Islet of Langerhans (tissue), 1 donor: Measurements from ENCODE around the gene SLN.

Experiments
- FAIRE-seq: peaks from one replicate; lab custom pipeline; 2011; peaks lifted over from hg19 to GRCh38; lab: Jason Lieb, UNC

SLN gene

DNA sequence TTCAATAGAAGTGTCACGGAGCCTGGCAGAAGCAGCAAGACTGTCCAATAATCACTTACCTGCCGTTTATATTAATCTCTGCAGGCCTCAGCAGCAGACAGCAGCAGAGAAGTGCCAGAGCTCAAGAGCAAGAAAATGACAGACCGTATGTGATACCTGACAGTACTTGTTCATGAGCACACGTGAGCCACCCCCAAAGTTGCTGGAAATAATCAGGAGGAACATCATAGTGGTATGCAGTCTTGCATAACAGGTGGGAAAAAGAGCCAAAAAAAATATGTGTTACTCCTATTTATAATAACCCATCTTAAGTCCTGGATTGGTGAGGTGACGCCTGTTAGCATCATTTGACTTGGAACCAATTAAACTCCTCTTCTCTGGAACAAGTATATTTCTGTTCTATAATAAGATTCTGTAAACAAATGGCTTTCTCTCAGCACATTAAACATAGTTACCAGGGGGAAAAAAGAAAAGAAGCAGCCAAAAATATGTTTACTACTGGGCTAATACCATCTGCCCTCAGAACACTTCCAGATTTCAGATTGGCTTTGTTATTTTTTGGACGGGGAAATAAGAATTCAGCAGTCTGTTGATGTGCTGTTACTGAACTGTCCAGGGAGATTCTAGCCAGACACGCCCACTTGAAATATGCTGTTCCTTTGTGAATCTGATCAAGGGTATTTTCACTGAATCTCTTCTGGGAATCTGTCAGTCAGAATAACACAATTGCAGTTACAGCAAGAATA lies 7.9 kb upstream of the SLN start:
- no peak for FAIRE-seq

DNA sequence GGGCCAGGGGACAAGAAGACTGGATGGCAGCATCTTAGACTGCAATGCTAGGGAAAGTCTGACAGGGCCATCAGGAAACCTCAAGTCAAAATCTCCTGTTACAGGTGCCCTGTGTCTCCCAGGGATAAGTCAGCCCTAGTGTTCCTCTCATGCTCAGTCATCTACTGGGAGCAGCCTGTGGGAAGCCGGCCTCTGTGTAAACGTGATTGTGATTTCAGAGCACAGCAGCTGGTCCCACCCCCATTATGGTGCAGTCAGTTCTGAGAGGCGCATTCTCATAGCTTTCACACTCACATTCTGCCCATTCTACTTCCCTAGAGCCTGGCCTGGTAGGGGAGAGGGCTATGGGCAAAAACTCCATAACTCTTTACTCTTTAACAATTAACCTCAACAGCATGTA lies 7.2 kb upstream of the SLN start:
- FAIRE-seq: no peak

DNA sequence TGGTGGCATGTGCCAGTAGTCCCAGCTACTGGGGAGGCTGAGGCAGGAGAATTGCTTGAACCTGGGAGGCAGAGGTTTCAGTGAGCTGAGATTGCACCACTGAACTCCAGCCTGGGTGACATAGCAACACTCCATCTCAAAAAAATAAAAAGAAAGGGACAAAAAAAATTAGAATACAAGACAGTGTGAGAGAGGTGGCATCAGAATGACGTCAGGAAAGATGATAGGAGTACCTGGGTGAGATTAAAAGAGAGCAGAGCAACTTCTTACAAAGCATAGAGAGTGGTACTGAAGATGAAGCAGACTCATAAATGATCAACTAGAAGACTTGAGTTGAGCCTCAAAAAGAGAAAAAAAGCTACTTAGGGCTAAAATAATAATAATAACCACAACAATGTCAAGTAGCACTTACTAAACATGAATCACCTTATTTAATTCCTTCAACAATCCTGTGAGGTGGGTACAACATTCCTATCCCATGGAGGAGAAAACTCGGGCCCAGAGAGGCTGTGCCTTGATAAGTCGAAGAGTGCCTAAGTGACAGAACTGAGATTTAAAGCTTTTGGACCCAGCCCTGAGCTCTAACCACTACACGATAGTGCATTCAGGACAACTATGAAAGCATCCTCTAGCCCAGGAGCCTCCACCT lies 5.2 kb upstream of the SLN start:
- FAIRE-seq: no peak

DNA sequence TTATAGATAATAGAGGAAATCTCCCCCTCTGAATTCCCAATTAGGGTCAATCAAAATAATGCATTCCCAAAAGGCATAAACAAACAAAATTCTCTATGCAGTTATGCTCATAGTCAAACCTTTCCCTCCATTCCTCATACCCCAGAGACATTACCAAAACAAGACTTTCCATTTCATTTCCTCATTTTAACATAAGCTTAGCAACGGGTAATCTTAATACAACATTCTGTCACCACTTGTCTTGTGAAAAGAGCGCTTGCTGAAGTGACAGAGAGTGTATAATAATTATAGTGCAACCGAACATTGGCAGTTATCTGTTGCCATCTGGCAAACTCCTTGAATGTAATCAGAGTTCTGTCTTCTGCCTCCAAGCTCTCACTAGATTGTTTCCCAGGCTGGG lies 1.2 kb upstream of the SLN start:
- no peak for FAIRE-seq

DNA sequence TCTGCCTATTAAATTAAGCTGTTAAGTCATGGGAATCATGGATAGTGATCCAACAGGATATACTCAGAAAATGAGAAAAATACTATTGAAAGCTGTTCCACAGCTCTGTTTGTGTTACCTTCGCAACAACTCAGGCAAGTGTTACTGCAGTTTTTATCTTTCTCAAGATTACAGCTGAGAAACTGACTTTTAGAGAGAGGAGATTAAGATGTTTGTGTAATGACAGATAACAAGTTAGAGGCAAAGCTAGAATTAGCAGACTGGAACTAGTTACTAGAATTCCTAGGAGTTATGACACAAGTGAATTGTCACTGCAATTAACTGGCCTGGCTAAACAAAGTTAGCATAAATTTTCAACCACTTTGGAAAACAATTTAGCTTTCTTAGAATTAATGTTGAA lies 1.6 kb downstream of the SLN start:
- FAIRE-seq: no peak

DNA sequence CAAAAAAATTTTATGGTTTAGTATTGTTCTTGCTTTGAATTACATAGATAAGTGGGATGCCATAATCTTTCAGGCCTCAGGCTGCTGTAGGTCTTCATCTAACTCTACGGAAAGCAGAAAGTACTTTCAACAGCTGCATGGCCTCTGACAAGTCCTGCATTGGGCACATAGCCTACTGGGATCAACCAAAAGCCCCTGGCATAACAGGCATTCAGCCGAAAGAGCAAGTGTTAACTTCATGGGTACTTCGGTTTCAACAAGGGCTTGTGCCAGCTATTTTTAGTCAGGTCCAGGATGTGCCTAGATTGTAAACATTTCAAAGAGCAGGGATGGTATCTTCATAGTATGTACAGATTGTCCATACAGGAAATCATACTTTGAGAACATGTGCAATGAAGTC lies 3.1 kb downstream of the SLN start:
- FAIRE-seq: no peak

DNA sequence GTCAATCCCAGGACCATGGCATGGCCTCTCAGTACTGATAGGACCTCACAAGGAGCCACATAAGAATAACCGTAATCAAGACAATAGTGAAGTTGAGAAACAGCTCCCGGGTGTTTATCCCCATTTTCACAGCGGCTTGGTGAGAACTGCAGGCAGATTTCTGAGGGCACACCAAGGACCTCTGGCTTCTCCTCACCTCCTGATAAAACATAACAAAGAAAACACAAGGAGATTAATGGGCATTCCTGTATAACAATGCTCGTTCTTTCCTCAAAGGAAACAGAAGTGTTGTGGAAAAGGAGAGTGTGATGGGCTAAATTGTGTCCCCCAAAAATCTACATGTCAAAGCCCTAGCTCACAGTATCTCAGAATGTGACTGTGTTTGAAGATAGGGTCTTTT lies 4.0 kb downstream of the SLN start:
- no peak for FAIRE-seq

DNA sequence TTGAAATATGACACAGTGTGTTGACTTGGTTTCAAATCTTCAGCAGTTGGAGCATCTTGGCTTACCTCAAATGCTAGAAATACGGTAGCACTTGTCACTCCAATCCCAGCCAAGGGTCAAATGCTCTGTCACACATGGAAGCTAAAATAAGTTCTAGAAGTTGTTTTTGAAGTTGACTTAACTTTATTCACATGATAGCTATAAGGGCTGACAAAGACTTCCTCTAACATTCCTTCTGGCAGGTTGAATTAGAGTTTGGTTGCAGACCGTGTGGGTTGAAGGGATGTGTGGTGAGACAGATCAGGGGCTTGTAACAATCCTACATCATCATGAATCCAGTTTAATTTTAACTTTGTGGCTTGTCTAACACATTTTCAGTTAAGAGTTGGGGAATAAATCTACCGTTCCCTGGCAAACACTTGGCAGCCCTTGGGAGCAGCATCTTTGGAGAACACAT lies 4.6 kb downstream of the SLN start:
- no peak for FAIRE-seq

DNA sequence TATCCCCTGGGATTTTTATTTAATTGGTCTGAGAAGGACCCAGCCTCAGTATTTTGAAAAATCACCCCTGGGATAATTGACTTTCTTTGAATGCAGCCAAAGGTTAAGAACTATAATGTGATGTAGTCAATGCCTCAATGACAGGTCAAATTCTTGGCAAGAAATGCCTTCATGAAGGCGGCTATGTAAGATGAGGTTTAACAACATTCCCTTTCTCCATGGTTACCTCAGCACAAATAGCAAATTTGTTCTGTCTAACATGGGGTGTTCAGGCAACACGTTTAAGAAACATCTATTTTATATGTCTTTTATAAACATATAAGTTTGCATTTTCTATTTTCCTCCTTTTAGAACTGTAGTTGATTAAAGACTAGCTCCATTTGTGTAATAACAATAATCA lies 5.3 kb downstream of the SLN start:
- no peak for FAIRE-seq

DNA sequence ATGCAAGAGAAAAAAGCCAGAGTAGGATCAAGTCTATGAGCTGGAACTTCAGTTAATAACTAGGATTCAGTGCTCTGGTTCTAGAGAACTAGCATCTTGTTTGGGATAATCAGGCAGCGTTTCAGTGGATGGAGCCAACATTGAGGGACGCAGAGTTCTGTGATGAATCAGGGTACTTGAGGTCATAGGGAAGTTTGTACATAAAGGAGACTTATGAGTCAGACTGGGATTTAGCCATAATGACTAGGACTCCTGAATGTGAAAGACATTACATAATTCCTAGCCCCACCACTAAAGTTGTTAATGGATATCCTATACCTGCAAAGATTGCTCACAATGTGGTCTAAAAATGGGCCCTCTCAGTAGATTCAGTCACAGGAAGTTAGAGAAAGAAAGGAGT lies 6.8 kb downstream of the SLN start:
- no peak for FAIRE-seq

DNA sequence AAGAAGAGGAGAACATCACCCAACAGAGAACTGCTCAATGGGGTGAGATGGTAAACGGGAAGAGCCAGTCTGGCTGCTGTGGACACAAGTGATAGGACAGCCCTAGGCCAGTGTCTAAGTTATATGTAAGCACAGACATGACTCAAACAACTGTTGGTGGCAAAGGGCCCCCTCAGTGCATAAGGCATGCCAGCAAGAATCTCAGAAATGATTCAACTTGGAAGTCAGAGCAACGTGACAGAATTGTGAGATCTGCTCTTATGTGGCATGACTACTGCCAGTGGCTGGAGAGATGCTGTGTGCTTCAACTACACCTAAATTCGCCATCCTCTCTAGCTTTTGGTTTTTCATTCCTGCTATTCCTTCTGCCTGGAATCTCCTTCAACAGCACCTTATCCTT lies 7.4 kb downstream of the SLN start:
- no peak for FAIRE-seq

DNA sequence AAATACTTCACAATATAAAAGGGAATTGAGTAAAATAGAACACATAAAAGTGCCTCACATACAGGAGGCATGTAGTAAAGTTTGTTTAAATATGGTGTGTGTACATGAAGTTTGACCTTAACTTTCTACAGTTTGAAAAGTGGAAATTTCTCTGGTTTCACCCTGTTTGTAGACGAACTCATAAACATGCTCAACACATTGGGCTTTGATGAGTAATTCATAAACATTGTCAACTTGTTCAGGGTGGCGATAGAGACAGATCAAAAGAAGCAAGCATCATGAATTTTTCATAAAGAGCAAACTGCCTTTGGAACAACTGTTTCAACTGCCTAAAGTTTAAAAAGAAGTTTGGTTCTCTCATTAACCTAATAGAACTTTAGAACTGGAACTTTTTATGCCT lies 9.1 kb downstream of the SLN start:
- no peak for FAIRE-seq

DNA sequence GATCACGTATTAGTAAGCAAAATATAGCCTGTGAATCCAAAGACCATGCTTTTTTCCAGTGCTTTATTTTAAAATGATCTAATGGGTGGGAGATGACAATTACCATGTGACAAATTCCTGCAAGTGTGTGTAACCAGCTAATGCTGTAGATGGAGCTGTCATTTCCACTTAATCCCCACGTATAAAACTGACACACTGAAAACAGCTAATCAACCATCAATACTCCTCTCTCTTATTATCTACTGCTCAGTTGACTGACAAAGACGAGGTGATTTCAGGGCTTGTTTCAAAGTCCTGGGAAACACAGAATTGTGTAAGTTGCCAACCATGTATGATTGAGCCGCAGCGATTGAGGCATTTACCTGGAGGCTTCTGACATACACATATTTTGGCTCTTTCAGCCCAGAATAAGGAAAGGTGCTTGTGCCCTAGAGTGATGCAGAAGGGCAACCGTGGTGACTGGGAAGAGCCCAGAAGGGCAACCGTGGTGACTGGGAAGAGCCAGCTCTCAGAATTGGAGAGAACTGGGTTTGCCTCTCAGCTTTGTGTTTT lies 9.7 kb downstream of the SLN start:
- no peak for FAIRE-seq

DNA sequence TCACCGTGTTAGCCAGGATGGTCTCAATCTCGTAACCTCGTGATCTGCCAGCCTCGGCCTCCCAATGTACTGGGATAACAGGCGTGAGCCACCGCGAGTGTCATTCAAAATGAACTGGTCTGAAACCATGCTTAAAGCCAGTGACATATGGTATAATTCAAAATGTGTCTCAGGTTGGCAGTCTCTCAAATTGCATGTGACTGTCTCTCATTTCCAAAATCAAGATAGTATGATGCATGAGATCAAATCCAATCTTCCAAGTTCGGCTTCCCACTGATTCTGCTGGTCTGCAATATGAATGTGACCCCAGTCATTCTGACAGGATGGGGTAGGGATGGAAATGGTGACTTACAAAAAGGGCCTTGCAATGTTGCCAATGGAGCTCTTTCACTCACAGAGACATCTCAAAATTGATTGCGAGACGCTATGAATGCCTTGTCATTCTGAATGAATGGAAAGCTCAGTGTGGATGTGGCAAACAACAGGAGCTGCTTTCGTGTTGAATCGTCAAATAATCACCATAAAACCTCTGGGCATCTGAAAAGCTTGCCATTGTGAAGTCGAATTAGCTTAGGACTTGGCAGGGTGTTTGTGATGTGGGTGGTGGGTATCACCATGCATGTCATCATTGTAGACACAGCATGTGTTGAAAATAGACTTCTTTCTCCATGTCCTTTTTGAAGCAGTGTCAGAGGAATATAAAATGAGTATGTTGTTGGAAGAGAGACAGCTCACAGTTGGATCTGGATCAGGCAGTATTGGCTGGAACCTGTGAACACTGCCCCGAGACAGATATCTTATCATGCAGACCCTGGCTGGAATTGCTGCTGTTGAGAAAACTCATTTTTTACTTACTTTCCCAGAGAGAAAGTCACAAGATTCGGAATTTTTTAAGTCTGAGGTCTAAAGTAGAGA lies 12.2 kb downstream of the SLN start:
- FAIRE-seq: no peak

DNA sequence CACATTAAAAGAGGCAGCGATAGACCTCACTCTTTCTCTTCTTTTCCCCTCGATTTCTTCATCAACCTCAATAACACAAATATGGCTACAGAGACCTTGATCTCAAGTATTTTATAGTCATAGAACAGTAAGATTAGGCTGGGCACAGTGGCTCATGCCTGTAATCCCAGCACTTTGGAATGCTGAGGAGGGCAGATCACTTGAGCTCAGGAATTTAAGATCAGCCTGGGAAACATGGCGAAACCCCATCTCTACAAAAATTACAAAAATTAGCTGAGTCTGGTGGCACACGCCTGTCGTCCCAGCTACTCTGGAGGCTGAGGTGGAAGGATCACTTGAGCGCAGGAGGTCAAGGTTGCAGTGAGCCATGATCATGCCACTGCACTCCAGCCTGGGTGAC lies 14.6 kb downstream of the SLN start:
- no peak for FAIRE-seq

DNA sequence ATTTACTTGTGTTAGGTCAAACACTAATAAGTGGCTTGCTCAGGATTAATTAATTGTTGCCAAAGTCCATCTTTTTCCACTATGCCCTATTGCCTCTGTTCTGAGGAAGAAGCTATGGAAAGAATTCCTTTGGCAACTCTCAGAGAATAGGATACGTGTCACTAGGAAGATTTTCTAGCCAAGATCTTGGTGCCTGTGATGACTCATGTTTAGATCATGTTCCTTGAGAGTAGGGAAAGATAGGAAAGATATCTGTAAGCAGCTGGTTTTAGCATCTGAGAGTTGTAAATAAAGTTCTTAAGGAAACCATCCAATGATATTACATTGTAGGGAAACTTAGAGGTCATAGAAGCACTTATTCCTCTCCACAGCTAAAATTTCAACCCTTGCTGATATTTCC lies 15.7 kb downstream of the SLN start:
- no peak for FAIRE-seq

DNA sequence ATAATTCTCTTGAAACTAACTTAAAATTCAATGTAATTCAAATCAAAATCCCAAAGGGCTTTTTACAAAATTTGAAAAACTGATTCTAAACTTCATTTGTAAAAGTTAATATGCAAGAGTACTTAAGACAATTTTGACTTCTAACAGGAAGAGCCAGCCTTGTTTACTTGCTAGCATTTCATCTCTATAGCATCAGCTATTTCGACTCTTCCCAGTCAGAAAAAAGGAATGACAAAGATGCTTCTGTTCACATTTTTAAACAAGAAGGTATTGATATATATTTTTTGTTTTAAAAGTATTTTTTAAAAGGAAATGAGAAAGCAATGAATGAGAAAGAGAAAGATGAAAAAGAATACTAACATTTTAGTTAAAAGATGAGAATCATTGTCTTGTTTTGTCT lies 16.4 kb downstream of the SLN start:
- FAIRE-seq: no peak

DNA sequence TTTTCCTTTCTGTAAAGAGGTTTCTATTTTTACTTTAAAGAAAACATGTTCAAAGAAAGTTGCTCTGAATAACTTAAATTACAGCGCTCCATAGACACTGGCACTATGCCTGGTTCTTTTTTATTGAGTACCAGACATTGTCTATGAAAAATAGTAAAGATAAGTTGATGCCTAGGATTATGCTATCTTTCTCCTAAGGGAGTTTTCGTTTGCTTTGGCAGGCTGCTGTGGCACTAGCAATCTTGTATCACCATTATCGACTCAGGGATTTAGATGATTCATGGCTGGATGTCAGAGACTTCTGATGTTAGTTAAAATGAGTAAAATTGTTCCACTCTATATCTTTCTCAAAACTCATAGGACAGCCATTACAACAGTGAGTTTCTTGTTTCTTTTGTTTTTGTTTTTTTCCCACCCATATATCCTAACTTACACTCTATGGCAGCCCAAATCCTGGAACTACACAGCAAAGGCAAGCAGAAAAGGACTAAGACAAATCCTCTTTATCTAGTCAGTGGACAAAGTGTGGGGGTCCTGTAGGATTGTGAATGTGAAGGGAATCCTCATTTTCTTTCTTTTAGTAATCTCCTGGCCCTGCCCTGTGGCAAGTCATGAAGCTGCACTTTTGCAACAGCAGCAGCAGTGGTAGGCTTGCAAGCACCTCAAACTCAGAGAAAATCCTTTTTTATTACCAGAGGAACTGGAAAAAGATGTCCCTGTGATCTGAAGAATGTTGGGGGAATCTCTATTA lies 20.7 kb downstream of the SLN start:
- no peak for FAIRE-seq

DNA sequence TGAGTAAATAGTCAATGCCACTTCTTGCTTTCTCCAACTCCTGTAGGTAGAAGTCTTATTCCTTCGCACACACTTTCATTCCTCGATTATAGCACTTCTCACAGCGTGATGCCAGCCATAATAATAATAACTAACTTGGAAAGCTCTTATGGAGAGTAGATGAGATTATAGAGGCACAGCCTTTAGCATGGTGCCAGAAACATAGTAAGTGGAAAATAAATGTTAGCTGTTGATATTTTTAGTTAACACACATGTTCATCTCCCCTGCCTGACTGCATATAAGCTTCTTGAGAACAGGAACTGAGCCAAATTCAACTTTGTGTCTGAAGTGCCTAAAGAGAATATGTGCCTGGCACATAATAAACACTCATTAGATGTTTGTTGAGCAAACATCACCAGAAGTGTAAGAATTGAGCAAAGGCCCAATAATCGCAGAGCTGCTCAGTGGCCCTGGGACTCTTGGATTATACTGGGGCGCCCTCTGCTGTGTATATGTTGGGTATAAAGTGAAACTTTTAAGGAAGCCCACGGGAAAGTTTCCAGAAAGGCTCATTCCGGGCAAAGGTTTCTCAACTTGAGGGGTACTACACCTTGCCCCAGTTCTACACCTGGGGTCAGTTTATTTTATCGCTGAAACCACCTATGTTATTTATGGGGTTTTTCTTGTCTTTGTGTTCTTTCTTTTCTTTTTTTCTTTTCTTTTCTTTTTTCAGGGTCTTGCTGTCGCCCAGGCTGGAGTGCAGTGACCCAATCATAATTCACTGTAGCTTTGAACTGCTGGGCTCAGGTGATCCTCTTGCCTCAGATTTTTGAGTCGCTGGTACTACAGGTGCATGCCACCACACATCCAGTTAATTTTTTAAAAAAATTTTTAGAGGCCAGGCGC lies 22.3 kb downstream of the SLN start:
- no peak for FAIRE-seq

DNA sequence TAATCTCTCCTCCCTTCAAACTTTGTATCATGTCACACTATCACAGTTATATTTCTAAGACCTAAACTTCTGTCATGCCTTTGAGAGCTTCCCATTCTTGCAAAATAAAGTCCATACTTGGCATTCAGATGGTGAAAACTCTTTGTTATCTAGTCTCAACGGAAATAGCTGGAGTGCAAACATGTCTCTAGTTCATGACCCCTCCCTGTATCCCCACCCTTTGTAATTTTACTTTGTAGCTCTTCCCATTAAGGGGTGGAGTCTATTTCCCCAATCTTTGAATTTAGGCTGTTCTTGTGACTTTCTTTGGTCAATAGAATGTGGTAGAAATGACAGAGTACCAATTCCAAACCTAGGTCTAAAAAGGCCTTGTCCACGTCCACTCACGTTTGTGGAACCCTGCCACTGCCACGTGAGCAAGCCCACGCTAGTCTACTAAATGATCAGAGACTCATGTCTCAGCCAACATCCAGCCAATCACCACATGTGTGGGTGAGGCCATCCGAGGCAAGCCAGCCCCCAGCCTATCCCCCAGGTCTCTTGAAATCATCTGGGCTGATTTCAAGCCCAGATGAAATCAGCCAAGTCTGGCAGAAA lies 23.4 kb downstream of the SLN start:
- FAIRE-seq: no peak

DNA sequence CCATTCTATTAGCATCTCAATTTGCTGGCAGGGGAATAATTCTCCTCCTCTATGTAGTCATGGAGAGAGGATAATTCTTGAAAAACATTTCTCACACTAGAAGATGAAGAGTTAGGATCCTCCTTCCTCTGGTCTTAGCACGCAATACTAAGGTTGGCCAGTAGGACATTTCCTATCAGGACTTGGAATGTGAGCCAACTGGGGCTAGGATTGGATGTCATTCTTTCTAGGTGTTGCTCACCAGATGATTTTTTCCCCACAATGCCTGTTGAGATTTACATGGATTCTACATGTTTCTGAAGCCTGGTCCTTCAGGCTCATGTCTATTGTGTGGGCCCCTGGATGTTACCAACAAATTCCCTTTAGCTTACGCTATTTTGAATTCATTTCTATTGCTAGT lies 28.0 kb downstream of the SLN start:
- no peak for FAIRE-seq
